Measurements from ENCODE around the gene TBC1D10A.

DNA sequence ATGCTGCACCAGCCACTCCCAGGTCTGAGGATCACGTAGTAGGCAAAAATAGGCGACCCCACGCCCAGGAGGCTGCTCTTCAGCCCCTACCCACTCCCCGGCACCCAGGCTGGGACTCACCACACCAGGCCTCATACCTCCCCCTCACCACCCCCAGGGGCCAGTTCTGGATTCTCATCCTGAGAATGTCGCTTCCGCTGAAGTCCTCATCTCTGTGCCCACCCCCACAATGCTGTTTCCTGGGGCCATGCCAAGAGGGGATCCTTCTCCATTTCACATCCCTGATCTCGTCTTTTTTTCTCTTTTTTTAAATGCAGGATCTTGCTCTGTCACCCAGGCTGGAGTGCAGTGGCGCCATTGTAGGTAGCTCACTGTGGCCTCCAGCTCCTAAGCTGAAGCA, 58.4 kb downstream of the TBC1D10A start:
- TF ChIP-seq, protein P1, sequence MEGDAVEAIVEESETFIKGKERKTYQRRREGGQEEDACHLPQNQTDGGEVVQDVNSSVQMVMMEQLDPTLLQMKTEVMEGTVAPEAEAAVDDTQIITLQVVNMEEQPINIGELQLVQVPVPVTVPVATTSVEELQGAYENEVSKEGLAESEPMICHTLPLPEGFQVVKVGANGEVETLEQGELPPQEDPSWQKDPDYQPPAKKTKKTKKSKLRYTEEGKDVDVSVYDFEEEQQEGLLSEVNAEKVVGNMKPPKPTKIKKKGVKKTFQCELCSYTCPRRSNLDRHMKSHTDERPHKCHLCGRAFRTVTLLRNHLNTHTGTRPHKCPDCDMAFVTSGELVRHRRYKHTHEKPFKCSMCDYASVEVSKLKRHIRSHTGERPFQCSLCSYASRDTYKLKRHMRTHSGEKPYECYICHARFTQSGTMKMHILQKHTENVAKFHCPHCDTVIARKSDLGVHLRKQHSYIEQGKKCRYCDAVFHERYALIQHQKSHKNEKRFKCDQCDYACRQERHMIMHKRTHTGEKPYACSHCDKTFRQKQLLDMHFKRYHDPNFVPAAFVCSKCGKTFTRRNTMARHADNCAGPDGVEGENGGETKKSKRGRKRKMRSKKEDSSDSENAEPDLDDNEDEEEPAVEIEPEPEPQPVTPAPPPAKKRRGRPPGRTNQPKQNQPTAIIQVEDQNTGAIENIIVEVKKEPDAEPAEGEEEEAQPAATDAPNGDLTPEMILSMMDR (IDR thresholded peaks at IDR 0.05) = no peak
- TF ChIP-seq KAT7 (CRISPR knock-in tag; IDR thresholded peaks at IDR 0.05; ENCODE audit: borderline replicate concordance) = no peak
- TF ChIP-seq NR2C2 (CRISPR knock-in tag; IDR thresholded peaks at IDR 0.05) = no peak
- TF ChIP-seq, protein P2, sequence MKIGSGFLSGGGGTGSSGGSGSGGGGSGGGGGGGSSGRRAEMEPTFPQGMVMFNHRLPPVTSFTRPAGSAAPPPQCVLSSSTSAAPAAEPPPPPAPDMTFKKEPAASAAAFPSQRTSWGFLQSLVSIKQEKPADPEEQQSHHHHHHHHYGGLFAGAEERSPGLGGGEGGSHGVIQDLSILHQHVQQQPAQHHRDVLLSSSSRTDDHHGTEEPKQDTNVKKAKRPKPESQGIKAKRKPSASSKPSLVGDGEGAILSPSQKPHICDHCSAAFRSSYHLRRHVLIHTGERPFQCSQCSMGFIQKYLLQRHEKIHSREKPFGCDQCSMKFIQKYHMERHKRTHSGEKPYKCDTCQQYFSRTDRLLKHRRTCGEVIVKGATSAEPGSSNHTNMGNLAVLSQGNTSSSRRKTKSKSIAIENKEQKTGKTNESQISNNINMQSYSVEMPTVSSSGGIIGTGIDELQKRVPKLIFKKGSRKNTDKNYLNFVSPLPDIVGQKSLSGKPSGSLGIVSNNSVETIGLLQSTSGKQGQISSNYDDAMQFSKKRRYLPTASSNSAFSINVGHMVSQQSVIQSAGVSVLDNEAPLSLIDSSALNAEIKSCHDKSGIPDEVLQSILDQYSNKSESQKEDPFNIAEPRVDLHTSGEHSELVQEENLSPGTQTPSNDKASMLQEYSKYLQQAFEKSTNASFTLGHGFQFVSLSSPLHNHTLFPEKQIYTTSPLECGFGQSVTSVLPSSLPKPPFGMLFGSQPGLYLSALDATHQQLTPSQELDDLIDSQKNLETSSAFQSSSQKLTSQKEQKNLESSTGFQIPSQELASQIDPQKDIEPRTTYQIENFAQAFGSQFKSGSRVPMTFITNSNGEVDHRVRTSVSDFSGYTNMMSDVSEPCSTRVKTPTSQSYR (CRISPR knock-in tag; IDR thresholded peaks at IDR 0.05) = no peak
- TF ChIP-seq RELA (CRISPR knock-in tag; IDR thresholded peaks at IDR 0.05; ENCODE audit: borderline replicate concordance) = no peak
- TF ChIP-seq RORB (CRISPR knock-in tag; IDR thresholded peaks at IDR 0.05) = no peak
